ENCODE results near the gene DDHD1.

The DDHD1 gene

GRCh38 chr14:53027562-53027961 is 125.6 kb downstream of the DDHD1 start:
- no peak for DNase-seq

- peak in 1 of 2 donors; percentile 55 for DNase-seq
These were observed 126.1 kb downstream of the DDHD1 start for GRCh38 chr14:53027041-53027440.

- DNase-seq = no peak
These were observed 129.8 kb downstream of the DDHD1 start for GRCh38 chr14:53023325-53023724.

- DNase-seq = no peak
These were observed 130.5 kb downstream of the DDHD1 start for GRCh38 chr14:53022593-53022992.

- no peak for DNase-seq
These were observed 132.8 kb downstream of the DDHD1 start for GRCh38 chr14:53020193-53020932.

GRCh38 chr14:53019406-53019805 is 133.7 kb downstream of the DDHD1 start:
- DNase-seq = no peak

GRCh38 chr14:53017837-53018236 is 135.3 kb downstream of the DDHD1 start:
- DNase-seq = no peak

- no peak for DNase-seq
These were observed 136.2 kb downstream of the DDHD1 start for GRCh38 chr14:53016919-53017318.

GRCh38 chr14:53016491-53016890 is 136.6 kb downstream of the DDHD1 start:
- DNase-seq = no peak

- peak in 1 of 2 donors; percentile 16 for DNase-seq
These were observed 142.1 kb downstream of the DDHD1 start for GRCh38 chr14:53011053-53011462.

- no peak for DNase-seq
These were observed 142.7 kb downstream of the DDHD1 start for GRCh38 chr14:53010193-53011040.

GRCh38 chr14:53006931-53007562 is 146.1 kb downstream of the DDHD1 start:
- DNase-seq = no peak

- no peak for DNase-seq
These were observed 148.1 kb downstream of the DDHD1 start for GRCh38 chr14:53004976-53005375.

GRCh38 chr14:53003776-53004175 is 149.3 kb downstream of the DDHD1 start:
- no peak for DNase-seq

GRCh38 chr14:53002576-53002975 is 150.5 kb downstream of the DDHD1 start:
- no peak for DNase-seq

- no peak for DNase-seq
These were observed 151.2 kb downstream of the DDHD1 start for GRCh38 chr14:53001787-53002378.

- no peak for DNase-seq
These were observed 154.6 kb downstream of the DDHD1 start for GRCh38 chr14:52998376-52999015.

GRCh38 chr14:52996493-52996892 is 156.6 kb downstream of the DDHD1 start:
- no peak for DNase-seq

- DNase-seq = no peak
These were observed 157.1 kb downstream of the DDHD1 start for GRCh38 chr14:52995998-52996397.

GRCh38 chr14:52992236-52992870 is 160.8 kb downstream of the DDHD1 start:
- DNase-seq = no peak

GRCh38 chr14:52988139-52988538 is 165.0 kb downstream of the DDHD1 start:
- no peak for DNase-seq

- no peak for DNase-seq
These were observed 165.6 kb downstream of the DDHD1 start for GRCh38 chr14:52987514-52987913.
